CD4-positive, alpha-beta T cell treated with Interleukin-6 at 100 ng/mL for 8 hours (primary cell): ENCODE data around the gene XRCC5.

Experiments
- DNase-seq: peaks from one replicate; pipeline ENCODE4 v3.0.0-alpha.2; 2020; ENCODE audit warnings: mixed read lengths, low spot score

The XRCC5 gene

GRCh38 chr2:216159646-216160045 is 50.5 kb downstream of the XRCC5 start:
- no peak for DNase-seq

GRCh38 chr2:216160786-216161185 is 51.6 kb downstream of the XRCC5 start:
- DNase-seq: no peak

- no peak for DNase-seq
Observed at GRCh38 chr2:216161967-216162366, 52.8 kb downstream of the XRCC5 start.

GRCh38 chr2:216163518-216163917 is 54.4 kb downstream of the XRCC5 start:
- no peak for DNase-seq

- DNase-seq: no peak
Observed at GRCh38 chr2:216164087-216164486, 54.9 kb downstream of the XRCC5 start.

- no peak for DNase-seq
Observed at GRCh38 chr2:216164576-216164975, 55.4 kb downstream of the XRCC5 start.

- no peak for DNase-seq
Observed at GRCh38 chr2:216165711-216166110, 56.6 kb downstream of the XRCC5 start.

GRCh38 chr2:216169087-216169486 is 59.9 kb downstream of the XRCC5 start:
- no peak for DNase-seq

- no peak for DNase-seq
Observed at GRCh38 chr2:216170076-216170763, 61.1 kb downstream of the XRCC5 start.

GRCh38 chr2:216171011-216171410 is 61.9 kb downstream of the XRCC5 start:
- no peak for DNase-seq

GRCh38 chr2:216172493-216172892 is 63.3 kb downstream of the XRCC5 start:
- no peak for DNase-seq

- DNase-seq: no peak
Observed at GRCh38 chr2:216179015-216179414, 69.9 kb downstream of the XRCC5 start.

- DNase-seq: no peak
Observed at GRCh38 chr2:216181351-216181750, 72.2 kb downstream of the XRCC5 start.

- no peak for DNase-seq
Observed at GRCh38 chr2:216181953-216182461, 72.9 kb downstream of the XRCC5 start.

GRCh38 chr2:216183462-216183861 is 74.3 kb downstream of the XRCC5 start:
- no peak for DNase-seq

- no peak for DNase-seq
Observed at GRCh38 chr2:216188559-216188850, 79.4 kb downstream of the XRCC5 start.

- DNase-seq: no peak
Observed at GRCh38 chr2:216188956-216189355, 79.8 kb downstream of the XRCC5 start.

- no peak for DNase-seq
Observed at GRCh38 chr2:216189410-216189809, 80.3 kb downstream of the XRCC5 start.

GRCh38 chr2:216192181-216192580 is 83.0 kb downstream of the XRCC5 start:
- DNase-seq: no peak

GRCh38 chr2:216192931-216193330 is 83.8 kb downstream of the XRCC5 start:
- no peak for DNase-seq

- no peak for DNase-seq
Observed at GRCh38 chr2:216194013-216194412, 84.9 kb downstream of the XRCC5 start.

GRCh38 chr2:216194561-216194960 is 85.4 kb downstream of the XRCC5 start:
- no peak for DNase-seq

GRCh38 chr2:216195565-216196029 is 86.4 kb downstream of the XRCC5 start:
- DNase-seq: no peak

GRCh38 chr2:216201692-216202306 is 92.7 kb downstream of the XRCC5 start:
- DNase-seq: no peak
